NCI-H2107 treated with DMSO at 0.1 percent for 48 hours (cell line): ENCODE data around the gene MAN2B2.
"Not testable (repeated sequence)": the region's sequence is repeated elsewhere in the genome, so short reads cannot be mapped to it uniquely, and the experiment has no call there.

Experiments
- DNase-seq: peaks from one replicate; lab custom pipeline; 2025; ENCODE audit not compliant: unreplicated experiment; lab: John Stamatoyannopoulos, UW

MAN2B2 gene

GRCh38 chr4:6613676-6614651 lies 39.0 kb downstream of the MAN2B2 start:
- DNase-seq = no peak

- DNase-seq = no peak
These were observed 39.8 kb downstream of the MAN2B2 start for GRCh38 chr4:6614701-6615230.

DNA sequence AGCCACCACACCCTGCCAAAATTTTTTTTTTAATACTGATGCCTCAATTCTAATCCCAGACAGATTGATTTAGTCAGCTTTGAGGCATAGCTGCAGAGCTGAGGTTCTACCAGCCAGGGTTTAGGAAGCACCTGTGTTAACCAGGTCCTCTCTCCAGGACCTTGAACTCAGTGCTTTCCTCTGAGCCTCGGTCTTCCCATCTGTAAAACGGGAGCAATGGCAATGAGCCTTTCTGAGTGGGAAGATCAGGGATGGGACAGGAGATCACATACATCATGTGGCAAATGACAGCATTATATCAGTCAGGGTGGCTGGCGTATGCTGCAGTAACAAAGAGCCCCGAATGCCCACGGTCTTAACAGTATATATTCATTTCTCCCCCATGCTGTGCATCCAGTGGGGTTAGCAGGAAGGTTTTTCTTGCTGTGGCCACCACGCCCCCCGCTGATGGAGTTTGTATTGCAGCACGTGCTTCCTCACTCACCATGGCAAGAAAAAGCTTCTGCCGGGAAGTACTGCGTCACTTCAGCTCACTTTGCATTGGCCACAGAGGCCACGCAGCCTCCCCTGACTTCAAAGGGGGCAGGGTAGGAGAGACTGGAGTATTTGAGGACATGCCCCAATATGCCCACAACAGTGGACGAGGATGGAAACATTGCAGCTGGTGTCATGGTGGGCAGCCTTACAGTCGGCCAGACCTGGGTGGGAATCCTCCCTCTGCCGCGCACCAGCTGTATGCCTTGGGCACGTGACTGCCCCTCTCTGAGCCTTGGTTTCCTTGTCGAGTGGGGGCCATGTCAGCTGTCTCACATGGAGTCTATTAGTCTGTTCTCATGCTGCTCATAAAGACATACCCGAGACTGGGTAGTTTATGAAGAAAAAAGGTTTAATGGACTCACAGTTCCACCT lies 41.4 kb downstream of the MAN2B2 start:
- no peak for DNase-seq

GRCh38 chr4:6617246-6617645 lies 42.3 kb downstream of the MAN2B2 start:
- no peak for DNase-seq

- no peak for DNase-seq
These were observed 43.6 kb downstream of the MAN2B2 start for GRCh38 chr4:6618386-6619115.

DNA sequence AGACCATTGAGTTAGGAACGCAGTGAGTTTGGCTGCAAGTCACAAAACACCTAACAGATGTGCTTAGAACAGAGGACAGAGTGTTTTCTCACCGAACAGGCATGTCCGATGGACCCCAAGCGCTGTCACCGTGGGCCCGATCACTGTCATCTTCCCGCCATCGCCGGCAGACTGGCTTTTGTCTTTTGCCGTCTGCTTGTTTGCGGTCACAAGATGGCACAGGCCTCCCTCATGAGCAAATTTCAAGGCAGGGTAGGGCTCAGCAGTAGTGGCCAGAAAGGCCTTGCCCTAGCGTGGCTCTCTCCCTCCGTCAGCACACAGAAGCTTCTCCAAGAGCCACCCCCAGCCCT lies 44.1 kb downstream of the MAN2B2 start:
- no peak for DNase-seq

- no peak for DNase-seq
These were observed 44.7 kb downstream of the MAN2B2 start for GRCh38 chr4:6619466-6620255.

- no peak for DNase-seq
These were observed 45.3 kb downstream of the MAN2B2 start for GRCh38 chr4:6620296-6620695.

- no peak for DNase-seq
These were observed 46.0 kb downstream of the MAN2B2 start for GRCh38 chr4:6620891-6621555.

DNA sequence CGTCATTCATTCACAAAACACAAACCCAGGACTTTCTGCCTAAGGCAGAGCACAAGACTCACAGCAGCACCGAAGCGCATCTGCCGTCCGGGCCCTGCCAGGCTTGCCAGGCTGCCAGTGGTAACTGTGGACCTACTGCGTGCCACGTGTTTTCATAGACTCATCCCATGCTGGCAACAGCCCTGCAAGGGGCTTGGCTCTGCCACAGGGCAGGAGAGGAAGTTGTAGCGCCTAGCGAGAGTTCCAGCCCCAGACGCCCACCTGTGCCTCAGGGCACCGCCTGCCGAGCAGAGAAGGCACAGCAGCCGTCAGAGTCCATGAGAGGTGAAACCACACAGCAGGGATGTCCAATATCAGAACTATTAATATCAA lies 46.6 kb downstream of the MAN2B2 start:
- DNase-seq = no peak

- DNase-seq = no peak
These were observed 47.8 kb downstream of the MAN2B2 start for GRCh38 chr4:6622744-6623143.

DNA sequence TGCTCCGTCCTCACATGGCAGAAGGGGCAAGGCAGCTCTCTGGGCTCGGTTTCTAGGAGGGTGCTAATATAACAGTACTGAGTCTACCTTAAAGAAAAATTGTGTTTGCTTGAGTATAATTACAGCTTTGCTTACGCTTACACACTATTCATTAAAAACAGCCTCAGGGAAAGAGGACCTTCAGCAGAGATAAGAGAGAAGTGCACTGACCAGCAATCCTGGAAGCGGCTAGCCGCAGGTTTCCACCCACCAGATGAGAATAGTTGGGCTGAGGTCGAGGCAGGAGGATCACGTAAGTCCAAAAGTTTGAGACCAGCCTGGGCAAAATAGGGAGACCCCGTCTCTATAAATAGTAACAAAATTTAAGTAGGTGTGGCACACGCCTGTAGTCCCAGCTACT lies 50.3 kb downstream of the MAN2B2 start:
- DNase-seq = no peak

GRCh38 chr4:6626066-6626465 lies 51.1 kb downstream of the MAN2B2 start:
- DNase-seq = no peak

DNA sequence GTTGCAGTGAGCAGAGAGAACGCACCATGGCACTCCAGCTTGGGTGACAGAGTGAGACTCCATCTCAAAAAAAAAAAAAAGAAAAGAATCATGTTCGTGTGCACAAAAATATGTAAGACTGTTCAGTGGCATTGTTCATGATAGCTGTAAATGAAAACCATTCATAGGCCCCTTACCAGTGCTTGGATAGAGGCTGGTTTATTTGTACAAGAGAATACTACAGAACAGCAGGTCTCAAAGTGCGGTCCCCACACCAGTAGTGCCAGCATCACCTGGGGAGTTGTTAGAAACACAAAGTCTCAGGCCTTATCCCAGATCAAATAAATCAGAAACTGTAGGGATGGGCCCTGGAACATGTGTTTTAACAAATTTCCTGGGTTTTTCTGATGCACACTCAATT lies 52.8 kb downstream of the MAN2B2 start:
- no peak for DNase-seq

DNA sequence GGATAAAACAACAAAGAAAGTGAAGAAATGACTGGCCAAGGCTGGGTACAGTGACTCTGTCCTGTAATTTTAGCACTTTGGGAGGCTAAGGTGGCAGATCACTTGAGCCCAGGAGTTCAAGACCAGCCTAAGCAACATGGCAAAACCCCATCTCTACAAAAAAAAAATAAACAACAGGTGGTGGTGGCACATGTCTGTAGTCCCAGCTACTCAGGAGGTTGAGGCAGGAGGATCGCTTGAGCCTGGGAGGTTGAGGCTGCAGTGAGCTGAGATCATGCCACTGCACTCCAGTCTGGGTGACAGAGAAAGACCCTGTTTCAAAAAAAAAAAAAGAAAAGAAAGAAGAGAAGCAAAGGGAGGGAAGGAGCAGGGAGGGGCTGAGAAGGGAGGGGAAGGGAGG lies 53.5 kb downstream of the MAN2B2 start:
- not testable (repeated sequence) for DNase-seq

GRCh38 chr4:6632125-6632524 lies 57.1 kb downstream of the MAN2B2 start:
- DNase-seq = no peak

DNA sequence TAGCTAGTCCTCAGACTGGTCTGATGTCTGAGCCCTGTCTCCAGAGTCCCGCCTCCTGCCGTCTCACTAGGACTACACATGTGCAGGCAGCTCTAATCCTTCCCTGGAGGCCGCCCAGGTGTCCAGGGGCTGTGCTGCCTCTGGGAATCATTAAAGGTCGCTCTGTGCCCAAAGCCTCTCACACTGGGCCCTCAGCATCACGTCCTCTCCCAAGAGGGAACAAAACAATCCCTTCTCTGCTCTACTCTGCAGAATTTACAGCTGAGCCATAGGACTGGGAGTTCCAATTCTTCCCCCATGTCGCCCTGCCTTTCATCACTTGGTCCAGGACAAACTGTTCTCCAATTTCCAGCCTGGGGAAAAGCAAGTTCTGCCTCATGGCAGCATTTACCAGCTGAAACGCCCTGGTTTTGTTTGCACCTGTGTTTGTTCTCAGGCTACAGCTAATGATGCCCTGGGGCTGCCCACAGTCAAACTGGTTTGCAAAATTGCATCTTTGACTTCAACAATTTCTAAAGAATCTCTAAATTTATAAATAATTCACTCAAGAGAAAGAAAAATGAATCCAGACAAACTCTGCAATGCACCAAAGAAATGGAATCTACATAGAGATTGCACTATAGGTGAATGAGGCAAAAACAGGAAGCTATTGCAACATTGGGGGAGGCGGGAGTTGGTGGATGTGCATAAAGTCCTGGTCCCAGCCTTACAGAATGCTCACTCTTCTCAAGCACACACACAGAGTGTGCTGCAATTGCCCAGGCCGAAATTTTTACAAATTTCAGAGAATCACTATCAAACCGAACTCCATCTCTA lies 58.3 kb downstream of the MAN2B2 start:
- DNase-seq = peak; percentile 56

DNA sequence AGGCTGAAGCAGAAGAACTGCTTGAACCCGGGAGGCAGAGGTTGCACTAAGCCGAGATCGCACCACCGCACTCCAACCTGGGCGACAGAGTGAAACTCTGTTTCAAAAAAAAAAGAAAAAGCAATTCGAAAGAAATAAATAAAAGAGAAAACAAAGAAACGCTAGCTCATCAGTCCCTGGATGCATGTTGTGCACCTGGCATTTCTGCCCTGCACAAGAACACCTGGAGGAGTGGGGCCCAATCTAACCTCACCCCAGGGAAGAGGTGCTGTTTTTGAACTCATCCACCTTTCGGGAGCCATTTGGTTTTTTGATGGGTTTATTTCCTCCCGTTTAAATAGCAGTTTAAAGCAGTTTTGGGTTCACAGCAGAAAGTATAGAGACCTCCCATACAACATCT lies 59.8 kb downstream of the MAN2B2 start:
- no peak for DNase-seq

DNA sequence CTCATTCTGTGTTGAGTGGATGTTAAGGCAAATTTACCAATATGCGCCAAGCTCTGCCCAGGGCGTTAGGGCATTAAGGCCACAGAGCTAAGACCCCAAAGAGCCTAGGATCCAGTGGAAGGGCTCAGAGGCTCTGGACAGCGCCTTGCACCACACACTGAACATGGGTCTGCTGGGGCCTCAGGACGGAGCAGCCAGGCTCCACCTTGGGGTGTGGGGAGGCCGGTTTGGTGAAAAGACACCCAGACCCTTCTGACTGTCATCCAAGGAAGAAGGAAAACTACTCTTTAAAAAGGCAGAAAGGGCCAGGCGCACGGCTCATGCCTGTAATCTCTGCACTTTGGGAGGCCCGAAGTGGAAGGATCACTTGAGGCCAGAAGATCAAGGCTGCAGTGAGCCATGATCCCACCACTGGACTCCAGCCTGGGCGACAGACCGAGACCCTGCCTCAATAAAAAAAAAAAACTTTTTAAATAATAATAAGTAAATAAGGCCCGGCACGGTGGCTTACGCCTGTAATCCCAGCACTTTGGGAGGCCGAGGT lies 64.2 kb downstream of the MAN2B2 start:
- DNase-seq = no peak
